ENCODE results near the gene MCL1.

MCL1 gene

GRCh38 chr1:150615346-150616201, 36.2 kb upstream of the MCL1 start:
- Histone ChIP-seq H3K27ac (no peak overlapping the region), H3K9ac (no peak overlapping the region), H3K4me1 (ENCODE audit: low read depth, poor library complexity, severe bottlenecking) (peaks cover 48% of the 10 kb centered on the region), H3K36me3 (ENCODE audit: insufficient read depth) (no peaks in the 10 kb centered on the region; the same call in 1 of the 2 replicates), H3K4me3 (IDR thresholded peaks at IDR 0.05; ENCODE audit: insufficient read depth, low read depth, low read length) (no peak overlapping the region), H3K27me3 (ENCODE audit: insufficient read depth, low read depth) (no peaks in the 10 kb centered on the region), H4K20me1 (ENCODE audit: insufficient read depth) (no peaks in the 10 kb centered on the region), H3K79me2 (ENCODE audit: insufficient read depth, low read depth) (no peaks in the 10 kb centered on the region), H3K4me2 (no peak overlapping the region), H2AFZ (ENCODE audit: low read depth) (no peak overlapping the region)
- TF ChIP-seq CTCF (conservative IDR thresholded peaks at IDR 0.05; ENCODE audit: low read depth, low read length), result peak; percentile 24; the same call in 1 of the 2 replicates

- no peak overlapping the region for H3K4me3 ChIP-seq (IDR thresholded peaks at IDR 0.05; ENCODE audit: insufficient read depth, low read depth, low read length)
- no peaks in the 10 kb centered on the region for H3K36me3 ChIP-seq (ENCODE audit: insufficient read depth)
These were observed 33.9 kb upstream of the MCL1 start for GRCh38 chr1:150613061-150613920.

GRCh38 chr1:150612014-150612345, 32.6 kb upstream of the MCL1 start:
- TF ChIP-seq CTCF (conservative IDR thresholded peaks at IDR 0.05; ENCODE audit: low read depth, low read length), result no peak
- Histone ChIP-seq H3K4me1 (ENCODE audit: low read depth, poor library complexity, severe bottlenecking) (peaks cover 49% of the 10 kb centered on the region), H3K9ac (peak overlapping the region; percentile 58), H3K27me3 (ENCODE audit: insufficient read depth, low read depth) (no peaks in the 10 kb centered on the region), H3K4me3 (IDR thresholded peaks at IDR 0.05; ENCODE audit: insufficient read depth, low read depth, low read length) (no peak overlapping the region), H4K20me1 (ENCODE audit: insufficient read depth) (no peaks in the 10 kb centered on the region), H2AFZ (ENCODE audit: low read depth) (no peak overlapping the region), H3K4me2 (peak overlapping the region; percentile 68), H3K36me3 (ENCODE audit: insufficient read depth) (no peaks in the 10 kb centered on the region), H3K79me2 (ENCODE audit: insufficient read depth, low read depth) (0 out of 2 replicates have a peak, but pooled peaks cover 3% of the 10 kb centered on the region), H3K27ac (peak overlapping the region; percentile 88)

More at GRCh38 chr1:150613061-150613920, 33.9 kb upstream of the MCL1 start:
- Histone ChIP-seq H3K4me1 (ENCODE audit: low read depth, poor library complexity, severe bottlenecking) (peaks cover 49% of the 10 kb centered on the region), H3K9ac (no peak overlapping the region), H2AFZ (ENCODE audit: low read depth) (no peak overlapping the region), H3K27me3 (ENCODE audit: insufficient read depth, low read depth) (no peaks in the 10 kb centered on the region), H3K4me2 (no peak overlapping the region; the same call in 1 of the 2 replicates), H4K20me1 (ENCODE audit: insufficient read depth) (no peaks in the 10 kb centered on the region), H3K79me2 (ENCODE audit: insufficient read depth, low read depth) (0 out of 2 replicates have a peak, but pooled peaks cover 3% of the 10 kb centered on the region), H3K27ac (peak overlapping the region; percentile 88; the same call in 1 of the 2 replicates)
- TF ChIP-seq CTCF (conservative IDR thresholded peaks at IDR 0.05; ENCODE audit: low read depth, low read length), result no peak

- Histone ChIP-seq H3K4me3 (IDR thresholded peaks at IDR 0.05; ENCODE audit: insufficient read depth, low read depth, low read length) (no peak overlapping the region), H3K36me3 (ENCODE audit: insufficient read depth) (no peaks in the 10 kb centered on the region), H3K27me3 (ENCODE audit: insufficient read depth, low read depth) (no peaks in the 10 kb centered on the region), H3K4me2 (peak overlapping the region; percentile 68; the same call in 1 of the 2 replicates), H3K4me1 (ENCODE audit: low read depth, poor library complexity, severe bottlenecking) (peaks cover 49% of the 10 kb centered on the region), H2AFZ (ENCODE audit: low read depth) (no peak overlapping the region), H4K20me1 (ENCODE audit: insufficient read depth) (no peaks in the 10 kb centered on the region), H3K79me2 (ENCODE audit: insufficient read depth, low read depth) (0 out of 2 replicates have a peak, but pooled peaks cover 3% of the 10 kb centered on the region), H3K27ac (peak overlapping the region; percentile 88), H3K9ac (peak overlapping the region; percentile 58; the same call in 1 of the 2 replicates)
- TF ChIP-seq CTCF (conservative IDR thresholded peaks at IDR 0.05; ENCODE audit: low read depth, low read length), result no peak
These were observed 31.2 kb upstream of the MCL1 start for GRCh38 chr1:150610576-150610975.

Data from KMS-11 (cell line).